NCI-H69 (cell line): ENCODE results near the gene SRGAP3.

Experiments
- DNase-seq: peaks from one replicate; lab custom pipeline; 2025; lab: John Stamatoyannopoulos, UW

Gene SRGAP3

GRCh38 chr3:9253327-9253726 lies 3.9 kb upstream of the SRGAP3 start:
- DNase-seq = no peak

DNA sequence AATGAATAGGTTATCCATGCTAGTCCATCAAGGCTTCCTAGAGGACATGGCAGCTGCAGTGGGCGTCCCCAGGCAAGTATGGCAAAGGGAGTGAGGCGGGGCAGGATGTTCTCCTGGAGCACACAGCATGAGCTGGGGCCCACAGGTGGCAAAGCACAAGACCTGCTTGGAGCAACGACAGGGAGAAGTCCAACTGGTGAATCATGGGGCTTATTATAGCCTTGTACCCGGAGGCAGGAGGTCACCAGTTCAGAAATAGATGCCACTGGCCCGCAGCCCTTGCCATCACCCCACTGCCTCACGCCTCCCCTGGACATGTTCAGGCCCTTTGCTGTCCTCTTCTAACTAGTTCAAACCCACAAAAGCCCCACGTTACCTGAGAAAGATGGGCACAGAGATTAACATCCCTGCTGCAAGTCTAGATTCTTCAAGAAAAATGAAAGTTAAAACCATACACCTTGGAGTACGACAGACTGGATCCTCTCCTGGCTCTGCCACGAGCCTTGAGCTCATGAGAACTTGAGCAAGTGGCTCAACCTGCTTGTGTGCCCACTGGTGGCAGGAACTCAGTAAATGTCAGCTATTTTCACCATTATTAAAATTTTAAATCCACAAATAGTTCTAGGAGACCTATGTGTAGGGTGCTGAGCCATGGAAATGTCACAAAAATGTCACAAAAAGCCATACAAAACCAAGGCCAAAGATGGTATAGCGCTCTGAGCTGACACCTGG lies 1.8 kb upstream of the SRGAP3 start:
- peak; percentile 58 for DNase-seq

GRCh38 chr3:9250236-9250635 lies 790 bp upstream of the SRGAP3 start:
- peak; percentile 38 for DNase-seq

- DNase-seq = peak; percentile 80
These were observed 749 bp downstream of the SRGAP3 start for GRCh38 chr3:9248522-9249271.

DNA sequence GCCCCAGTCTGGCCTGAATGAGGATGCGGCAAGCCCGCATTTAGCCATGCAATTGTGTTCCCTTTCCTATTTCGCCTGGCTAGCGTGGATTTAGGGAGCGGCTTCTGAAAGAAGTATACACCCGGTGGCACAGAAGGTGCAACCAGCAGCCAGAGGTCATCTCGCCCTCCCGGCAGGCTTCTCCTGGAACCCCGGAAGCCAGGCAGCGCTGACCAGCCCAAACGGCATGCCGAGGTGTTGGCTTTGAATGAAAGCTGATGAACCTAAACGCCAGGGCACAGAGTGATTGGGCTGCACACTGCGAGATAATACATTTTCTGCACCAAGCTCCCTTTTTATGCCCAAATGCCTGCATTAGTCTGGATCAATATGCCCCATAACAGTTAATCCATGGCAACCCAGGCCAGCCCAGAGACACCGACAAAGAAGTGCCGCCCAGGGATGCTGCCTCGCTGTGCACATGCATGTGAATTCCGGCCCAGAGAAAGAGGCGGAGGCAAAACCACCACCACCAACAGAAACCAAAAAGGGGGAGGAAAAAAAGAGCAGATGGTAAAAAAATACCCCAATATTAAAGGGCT lies 1.4 kb downstream of the SRGAP3 start:
- peak; percentile 68 for DNase-seq

GRCh38 chr3:9247361-9247940 lies 2.0 kb downstream of the SRGAP3 start:
- peak; percentile 72 for DNase-seq

DNA sequence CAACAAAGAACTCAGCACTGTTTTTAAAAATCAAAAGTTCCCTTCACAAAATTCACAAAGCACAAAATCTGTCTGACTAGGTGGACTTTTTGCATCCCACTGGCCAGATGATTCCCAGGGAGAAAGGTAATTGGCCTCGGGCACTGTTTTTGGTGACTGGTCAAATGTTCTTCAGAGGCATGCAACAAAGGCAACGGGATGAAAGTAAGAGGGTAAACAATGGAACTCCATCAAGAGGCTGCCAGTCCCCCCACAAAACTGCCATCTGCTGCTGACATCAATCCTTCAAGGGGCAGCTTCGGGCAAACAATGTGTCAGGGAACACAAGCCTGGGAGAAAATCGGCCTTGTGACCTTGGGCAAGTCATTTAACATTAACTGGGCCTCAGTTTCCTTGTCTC lies 3.3 kb downstream of the SRGAP3 start:
- DNase-seq = peak; percentile 69

DNA sequence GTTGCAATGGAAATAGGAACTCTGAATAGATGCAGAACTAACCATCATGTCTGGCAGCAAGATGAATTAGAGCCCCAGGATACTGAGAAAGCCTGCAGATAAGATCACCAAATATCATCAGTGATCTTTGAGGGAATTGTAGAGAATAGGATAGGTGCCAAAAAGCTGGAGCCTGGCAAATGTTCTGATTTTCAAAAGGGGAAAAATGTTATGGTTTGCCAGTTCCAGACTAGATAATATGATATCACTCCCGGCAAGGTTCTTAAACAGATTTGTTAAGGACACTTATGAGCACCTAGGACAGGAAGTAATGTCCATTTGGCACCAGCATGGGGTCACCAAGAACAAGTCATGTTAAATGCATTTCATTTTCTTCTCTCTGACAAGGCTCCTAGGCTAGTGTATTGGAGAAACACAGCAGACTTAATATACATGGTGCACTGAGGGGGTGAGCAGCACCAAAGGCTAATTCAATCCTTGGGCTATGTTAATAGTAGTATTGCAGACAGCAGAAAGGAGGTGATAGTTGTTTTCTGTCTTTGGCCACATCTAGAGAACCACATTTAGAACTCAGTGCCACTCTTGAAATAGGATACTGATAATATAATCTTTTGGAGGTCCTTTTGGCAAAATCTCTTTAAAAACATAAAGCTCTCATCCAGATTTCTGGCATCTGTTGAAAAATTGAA lies 4.8 kb downstream of the SRGAP3 start:
- DNase-seq = peak; percentile 47

- DNase-seq = no peak
These were observed 7.5 kb downstream of the SRGAP3 start for GRCh38 chr3:9241956-9242355.

DNA sequence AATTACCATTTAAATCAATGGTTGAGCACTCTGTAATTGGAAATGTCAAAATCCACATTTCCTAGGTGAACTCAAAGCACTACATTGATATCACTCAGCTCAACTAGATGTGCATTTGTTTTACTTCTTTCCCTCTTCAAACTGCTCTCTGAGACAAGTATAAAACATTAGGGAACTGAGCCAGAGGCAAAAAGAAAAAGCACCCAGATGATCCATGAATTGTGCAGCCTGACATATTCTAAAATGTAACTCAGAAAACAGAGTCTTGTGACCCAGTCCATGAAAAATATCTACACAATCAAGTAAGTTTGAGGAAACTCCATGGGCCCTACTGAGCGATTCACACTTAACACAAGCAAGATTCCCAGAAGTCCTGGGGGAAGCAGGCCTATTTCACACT lies 9.8 kb downstream of the SRGAP3 start:
- DNase-seq = no peak

GRCh38 chr3:9238721-9239295 lies 10.6 kb downstream of the SRGAP3 start:
- no peak for DNase-seq

DNA sequence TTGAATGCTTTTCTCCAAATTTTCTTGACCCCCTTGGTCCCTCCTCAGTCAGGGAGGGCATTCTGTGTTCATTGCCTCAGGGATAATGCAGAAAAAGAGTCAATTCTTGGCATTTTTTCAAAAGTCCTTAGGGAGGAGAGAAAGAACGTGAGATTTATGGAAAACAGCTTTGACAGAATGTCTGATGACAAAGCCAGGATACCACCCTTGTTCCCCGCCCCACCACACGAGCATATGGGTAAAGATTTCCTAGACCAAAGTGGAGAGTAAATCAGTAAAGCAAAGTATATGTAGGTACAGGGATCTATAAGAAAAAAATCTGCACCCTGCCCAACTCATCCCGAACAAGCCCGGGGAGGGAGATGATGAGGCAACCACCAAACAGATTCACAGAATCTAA lies 11.2 kb downstream of the SRGAP3 start:
- no peak for DNase-seq

GRCh38 chr3:9233814-9234600 lies 15.4 kb downstream of the SRGAP3 start:
- DNase-seq = no peak

- DNase-seq = no peak
These were observed 16.3 kb downstream of the SRGAP3 start for GRCh38 chr3:9233101-9233500.

GRCh38 chr3:9231937-9232336 lies 17.5 kb downstream of the SRGAP3 start:
- no peak for DNase-seq

- DNase-seq = no peak
These were observed 18.0 kb downstream of the SRGAP3 start for GRCh38 chr3:9231471-9231870.

- DNase-seq = no peak
These were observed 18.4 kb downstream of the SRGAP3 start for GRCh38 chr3:9231006-9231405.

GRCh38 chr3:9230596-9230995 lies 18.9 kb downstream of the SRGAP3 start:
- no peak for DNase-seq

DNA sequence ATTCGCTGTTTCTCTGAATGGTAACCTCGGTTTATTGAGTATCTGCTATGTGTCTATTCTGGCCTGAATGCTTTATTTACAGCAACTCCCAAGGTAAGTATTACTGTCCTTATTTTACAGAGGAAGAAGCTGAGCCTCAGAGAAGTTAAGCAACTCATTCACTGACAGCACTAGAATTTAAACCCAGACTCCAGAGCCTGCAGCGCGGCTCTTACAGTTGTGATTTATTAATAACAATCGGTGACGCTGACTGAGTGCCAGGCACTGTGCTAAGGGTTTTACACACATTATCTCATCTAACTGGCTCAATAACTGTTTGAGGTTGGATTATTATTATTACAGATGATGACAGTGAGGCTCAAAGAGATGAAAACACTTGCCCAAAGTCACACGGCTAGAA lies 19.6 kb downstream of the SRGAP3 start:
- no peak for DNase-seq

GRCh38 chr3:9229325-9229724 lies 20.1 kb downstream of the SRGAP3 start:
- DNase-seq = no peak

DNA sequence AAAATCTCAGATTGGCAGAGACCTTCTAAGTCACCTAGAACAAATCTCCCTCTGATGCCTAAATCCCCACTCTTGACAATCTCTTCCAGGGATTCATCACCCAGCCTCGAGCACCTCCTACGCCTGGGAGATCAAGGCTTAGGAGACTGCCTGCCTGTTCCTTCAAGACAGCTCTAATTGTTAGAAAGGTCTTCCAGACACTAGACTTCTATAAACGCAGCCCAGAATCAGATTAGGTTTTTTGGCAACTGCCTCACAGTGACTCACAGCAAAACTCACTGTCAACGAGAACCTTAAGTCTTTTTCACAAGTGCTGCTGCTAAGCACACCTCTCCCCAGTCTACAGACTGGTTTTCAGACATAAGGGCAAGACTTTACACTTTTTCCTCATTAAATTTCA lies 23.1 kb downstream of the SRGAP3 start:
- no peak for DNase-seq
